GOT3 (cell line): Measurements from ENCODE around the gene GNG4.
"Not testable (repeated sequence)": the region's sequence is repeated elsewhere in the genome, so short reads cannot be mapped to it uniquely, and the experiment has no call there.

ENCODE experiments used
- DNase-seq: peaks from one replicate; lab custom pipeline; 2025; ENCODE audit warnings: mixed read lengths; lab: John Stamatoyannopoulos, UW

The GNG4 gene

GRCh38 chr1:235648954-235649367, 623 bp downstream of the GNG4 start:
- no peak for DNase-seq

GRCh38 chr1:235648407-235648907, 1.1 kb downstream of the GNG4 start:
- no peak for DNase-seq

GRCh38 chr1:235647537-235647936, 2.0 kb downstream of the GNG4 start:
- DNase-seq, result not testable (repeated sequence)

GRCh38 chr1:235646463-235646862, 3.1 kb downstream of the GNG4 start:
- no peak for DNase-seq

GRCh38 chr1:235644693-235645305, 4.8 kb downstream of the GNG4 start:
- no peak for DNase-seq

GRCh38 chr1:235643837-235644692, 5.5 kb downstream of the GNG4 start:
- DNase-seq, result no peak

- no peak for DNase-seq
Measured at GRCh38 chr1:235642943-235643371, 6.6 kb downstream of the GNG4 start.

- no peak for DNase-seq
Measured at GRCh38 chr1:235642011-235642942, 7.3 kb downstream of the GNG4 start.

GRCh38 chr1:235640580-235640979, 9.0 kb downstream of the GNG4 start:
- no peak for DNase-seq

GRCh38 chr1:235639226-235640205, 10.1 kb downstream of the GNG4 start:
- no peak for DNase-seq

- not testable (repeated sequence) for DNase-seq
Measured at GRCh38 chr1:235638612-235639011, 11.0 kb downstream of the GNG4 start.

GRCh38 chr1:235637756-235638534, 11.6 kb downstream of the GNG4 start:
- no peak for DNase-seq

- DNase-seq, result no peak
Measured at GRCh38 chr1:235635938-235636662, 13.5 kb downstream of the GNG4 start.

GRCh38 chr1:235632506-235633401, 16.8 kb downstream of the GNG4 start:
- no peak for DNase-seq

- no peak for DNase-seq
Measured at GRCh38 chr1:235631816-235632215, 17.8 kb downstream of the GNG4 start.

GRCh38 chr1:235628316-235629005, 21.1 kb downstream of the GNG4 start:
- no peak for DNase-seq

- DNase-seq, result no peak
Measured at GRCh38 chr1:235625831-235626230, 23.8 kb downstream of the GNG4 start.

GRCh38 chr1:235625340-235625739, 24.2 kb downstream of the GNG4 start:
- no peak for DNase-seq
